HTERT RPE-1 (cell line): Measurements from ENCODE around the gene CNTNAP4.

ENCODE experiments used
- in situ Hi-C: fragments of 300-500 bp; cut with MboI; formaldehyde crosslinking; loops from 4 replicates; pipeline ENCODE4 v1.14.3; 2020; ENCODE audit warnings: low sequenced_read_pairs

Gene CNTNAP4

DNA sequence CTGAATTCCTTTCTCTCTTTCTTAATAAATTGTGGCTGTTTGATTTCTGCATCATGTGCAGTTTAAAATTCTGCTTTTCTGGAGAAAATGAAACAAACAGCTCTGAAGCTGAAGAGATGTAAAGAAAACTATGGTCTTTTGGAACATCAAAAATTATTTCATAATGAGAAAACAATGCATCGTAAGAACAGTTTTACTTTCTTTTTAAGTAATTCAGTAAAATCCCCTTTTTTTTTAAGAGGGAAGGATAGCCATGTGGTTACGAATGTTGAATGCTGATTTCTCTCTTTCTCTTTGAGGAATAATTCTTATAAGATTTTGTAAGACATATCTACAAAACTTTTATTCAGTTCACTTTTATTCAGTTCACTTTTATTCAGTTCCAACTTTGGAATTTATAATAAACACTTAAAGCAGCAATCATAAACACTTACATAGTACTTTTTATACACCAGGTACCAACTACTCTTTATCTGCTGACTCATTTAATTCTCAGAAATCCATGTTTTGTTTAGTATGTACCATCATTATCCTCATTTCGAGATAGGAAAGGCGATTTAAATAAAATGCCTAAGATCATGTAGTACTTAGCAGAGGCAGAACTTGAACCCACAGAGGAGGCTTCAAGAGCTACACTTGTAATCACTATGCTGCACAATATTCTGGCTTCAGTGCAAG, 26.6 kb downstream of the CNTNAP4 start:
- in situ Hi-C loops: no loop called here

GRCh38 chr16:76309639-76310335, 32.6 kb downstream of the CNTNAP4 start:
- in situ Hi-C loops: no loop called here

DNA sequence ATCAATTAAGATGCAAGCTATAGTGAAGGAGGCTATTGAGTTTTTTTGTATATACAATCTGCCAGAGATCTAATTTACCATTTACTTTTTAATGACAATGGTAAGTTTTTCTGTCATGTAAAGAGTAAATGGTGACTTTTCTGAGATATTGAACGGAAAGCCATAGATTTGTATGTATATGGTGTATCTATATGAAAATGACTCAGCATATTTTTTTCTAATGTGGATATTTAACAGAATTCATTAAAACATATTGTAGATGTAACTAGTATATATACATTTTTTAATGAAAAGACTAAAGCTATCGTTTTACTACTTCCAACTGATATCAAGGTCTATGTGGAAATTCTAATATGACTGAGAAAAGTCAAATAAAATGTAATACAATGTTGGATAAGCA, 34.1 kb downstream of the CNTNAP4 start:
- in situ Hi-C loops: no loop called here

DNA sequence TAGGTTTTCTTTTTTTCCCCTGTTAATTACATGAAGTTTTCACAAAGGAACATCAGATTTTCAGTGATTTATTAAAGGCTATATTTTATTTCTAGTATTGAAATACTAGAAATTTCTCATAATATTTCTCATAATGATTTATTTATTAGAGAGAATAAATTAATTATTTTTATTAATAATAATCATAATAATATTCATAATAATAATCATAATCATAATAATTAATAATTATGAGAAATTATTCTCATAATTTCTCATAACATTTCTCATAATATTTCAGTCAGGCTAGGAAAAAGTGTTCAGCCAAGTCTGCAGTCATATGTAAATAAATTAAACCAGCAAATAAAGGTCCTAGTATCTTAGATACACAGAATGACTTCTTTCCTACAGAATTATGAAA, 41.4 kb downstream of the CNTNAP4 start:
- in situ Hi-C loops: no loop called here

- in situ Hi-C loops: no loop called here
These were observed 51.9 kb downstream of the CNTNAP4 start for GRCh38 chr16:76329106-76329505.

- in situ Hi-C loops: no loop called here
These were observed 58.2 kb downstream of the CNTNAP4 start for GRCh38 chr16:76335180-76335974.

GRCh38 chr16:76336112-76336511, 58.9 kb downstream of the CNTNAP4 start:
- in situ Hi-C loops: no loop called here

DNA sequence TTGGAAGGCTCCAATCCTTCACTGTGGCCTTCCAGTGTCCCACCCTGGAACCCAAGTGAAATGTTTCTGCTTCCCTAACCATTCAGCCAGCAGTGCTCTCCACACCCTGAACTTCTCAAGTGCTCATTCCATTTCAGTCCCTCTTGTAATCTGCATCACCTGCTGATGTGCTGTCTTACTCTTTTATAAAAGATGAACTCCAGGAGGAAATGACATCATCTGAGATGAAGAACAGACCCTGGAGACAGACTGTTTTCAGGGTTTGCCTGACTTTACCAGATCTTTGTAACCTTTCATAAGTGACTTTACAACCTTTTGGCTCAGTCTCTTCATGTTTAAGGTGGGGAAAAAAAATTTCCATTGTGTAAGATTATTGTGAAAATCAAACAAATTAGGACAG, 61.3 kb downstream of the CNTNAP4 start:
- in situ Hi-C loops: no loop called here

GRCh38 chr16:76343769-76344168, 66.6 kb downstream of the CNTNAP4 start:
- in situ Hi-C loops: no loop called here

DNA sequence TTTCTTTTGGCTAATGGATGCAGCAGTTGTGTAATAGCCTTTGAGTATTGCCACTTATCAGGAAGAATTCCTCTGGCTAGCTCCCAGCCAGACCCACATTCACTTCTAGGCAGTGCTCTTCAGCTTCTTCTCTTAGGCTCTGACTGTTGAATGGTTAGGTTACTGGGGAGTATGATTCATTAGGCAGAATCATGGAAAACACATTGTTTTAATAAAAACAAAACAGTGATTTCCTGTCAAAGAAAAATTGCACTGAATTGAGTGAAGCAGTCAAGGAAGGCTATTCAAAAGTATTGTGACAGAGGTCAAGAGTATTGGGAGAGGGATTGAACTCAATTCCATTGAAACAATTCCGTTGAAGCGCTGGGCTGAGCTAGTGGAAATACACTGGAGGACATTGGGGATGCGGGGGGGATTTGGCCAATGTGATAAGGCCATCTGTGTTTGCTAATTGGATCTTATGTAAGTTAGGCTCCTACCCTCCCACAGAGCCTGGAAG, 68.0 kb downstream of the CNTNAP4 start:
- in situ Hi-C loops: no loop called here

- in situ Hi-C loops: no loop called here
These were observed 69.0 kb downstream of the CNTNAP4 start for GRCh38 chr16:76346210-76346609.

- in situ Hi-C loops: no loop called here
These were observed 74.2 kb downstream of the CNTNAP4 start for GRCh38 chr16:76351441-76351840.

DNA sequence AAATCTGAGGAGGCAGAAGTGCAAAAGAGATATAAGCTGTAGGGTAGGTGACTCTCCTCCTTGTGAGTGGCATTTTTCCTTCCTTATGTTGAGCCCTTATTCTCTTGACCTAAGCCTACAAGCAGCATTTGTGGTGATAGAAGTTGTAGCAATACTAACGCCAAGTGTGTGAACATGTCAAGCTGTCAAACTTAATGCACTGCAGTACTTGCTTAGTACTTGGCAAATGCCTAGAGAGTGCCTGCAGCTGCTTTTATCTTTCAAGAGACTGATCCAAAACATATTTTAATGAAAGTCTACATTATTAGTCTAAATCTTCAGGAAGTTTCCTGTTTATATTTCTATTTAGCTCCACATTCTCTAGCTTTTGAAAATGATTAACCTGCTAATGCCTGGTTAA, 83.2 kb downstream of the CNTNAP4 start:
- in situ Hi-C loops: no loop called here

DNA sequence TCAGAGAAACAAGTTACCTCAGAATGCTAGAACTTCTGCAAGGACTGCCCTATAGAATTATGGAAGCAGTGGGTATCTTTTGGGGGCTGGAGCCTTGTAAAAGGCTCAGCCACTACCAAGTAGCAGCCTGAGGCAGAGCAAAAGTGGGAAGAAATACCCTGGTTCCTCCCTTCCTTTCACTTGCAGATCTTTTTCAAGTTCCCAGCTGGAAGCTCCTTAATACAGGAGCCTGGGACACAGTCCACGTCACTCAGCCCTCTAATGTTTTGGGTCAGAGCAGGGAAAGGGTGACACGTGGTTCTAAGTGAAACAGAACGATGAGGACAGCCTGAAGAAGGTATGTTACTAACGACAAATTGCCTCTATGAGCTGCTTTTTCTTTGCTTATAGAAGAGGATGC, 93.1 kb downstream of the CNTNAP4 start:
- in situ Hi-C loops: no loop called here

- in situ Hi-C loops: no loop called here
These were observed 94.2 kb downstream of the CNTNAP4 start for GRCh38 chr16:76371441-76371840.

GRCh38 chr16:76373998-76374397, 96.8 kb downstream of the CNTNAP4 start:
- in situ Hi-C loops: no loop called here

GRCh38 chr16:76376988-76377387, 99.8 kb downstream of the CNTNAP4 start:
- in situ Hi-C loops: no loop called here

DNA sequence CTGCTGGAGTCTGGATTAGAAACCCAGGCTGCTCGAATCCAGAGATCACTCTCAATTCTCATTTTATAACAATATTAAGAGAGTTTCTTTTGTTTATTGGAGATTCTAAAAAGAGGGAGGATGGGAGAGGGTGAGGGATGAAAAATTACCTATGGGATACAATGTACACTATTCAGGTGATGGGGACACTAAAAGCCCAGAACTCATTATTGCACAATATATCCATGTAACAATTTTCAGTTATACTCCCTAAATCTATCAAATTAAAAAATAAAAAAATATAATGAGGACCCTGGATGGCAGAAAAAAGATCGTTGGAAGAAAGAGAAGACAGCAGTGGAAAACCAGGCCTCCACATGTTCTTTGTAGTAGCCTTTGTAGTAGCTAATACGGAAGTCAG, 100.8 kb downstream of the CNTNAP4 start:
- in situ Hi-C loops: no loop called here

- in situ Hi-C loops: no loop called here
These were observed 103.9 kb downstream of the CNTNAP4 start for GRCh38 chr16:76381096-76381495.

- in situ Hi-C loops: no loop called here
These were observed 108.5 kb downstream of the CNTNAP4 start for GRCh38 chr16:76385601-76386230.

DNA sequence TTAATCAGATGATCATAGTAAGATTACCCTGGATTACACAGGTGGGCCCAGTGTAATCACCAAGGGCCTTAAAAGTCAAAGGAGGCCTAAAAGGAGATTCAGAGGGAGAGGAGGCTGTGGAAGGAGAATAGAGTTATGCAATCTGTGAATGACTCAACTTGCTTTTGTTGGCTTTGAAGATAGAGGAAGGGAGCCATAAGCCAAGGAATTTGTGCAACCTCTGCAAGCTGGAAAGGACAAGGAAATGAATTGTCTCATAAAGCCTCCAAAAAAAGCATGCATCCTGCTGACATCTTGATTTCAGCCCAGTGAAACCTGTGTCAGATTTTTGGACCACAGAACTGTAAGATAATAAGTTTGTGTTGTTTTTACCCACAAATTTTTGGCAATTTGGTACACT, 109.6 kb downstream of the CNTNAP4 start:
- in situ Hi-C loops: no loop called here
